Measurements from ENCODE around the gene UBE2QL1.

UBE2QL1 gene

DNA sequence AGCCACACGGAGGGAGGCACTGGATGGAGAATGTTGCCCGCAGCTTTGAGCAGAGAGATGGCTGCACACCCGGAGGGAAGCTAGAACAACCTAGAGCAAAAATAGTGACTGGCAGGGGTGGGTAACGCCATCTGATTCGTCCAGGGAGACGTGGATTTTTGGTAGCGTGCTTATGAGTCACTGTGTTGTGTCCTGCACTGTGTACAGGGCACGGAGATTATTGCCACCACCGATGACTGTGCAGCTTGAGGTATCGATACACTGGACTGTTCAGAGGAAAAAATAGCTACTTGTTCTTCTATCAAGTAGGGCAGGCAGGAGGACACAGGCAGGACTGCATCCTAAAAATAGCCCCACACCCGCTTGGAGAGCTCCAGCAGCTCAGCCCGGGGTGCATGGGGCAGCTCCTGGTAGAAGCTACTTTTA, 6.0 kb downstream of the UBE2QL1 start:
- no peak for DNase-seq (ENCODE audit: low spot score)

- DNase-seq (ENCODE audit: low spot score): no peak
Measured at GRCh38 chr5:6455571-6456200, 7.0 kb downstream of the UBE2QL1 start.

DNA sequence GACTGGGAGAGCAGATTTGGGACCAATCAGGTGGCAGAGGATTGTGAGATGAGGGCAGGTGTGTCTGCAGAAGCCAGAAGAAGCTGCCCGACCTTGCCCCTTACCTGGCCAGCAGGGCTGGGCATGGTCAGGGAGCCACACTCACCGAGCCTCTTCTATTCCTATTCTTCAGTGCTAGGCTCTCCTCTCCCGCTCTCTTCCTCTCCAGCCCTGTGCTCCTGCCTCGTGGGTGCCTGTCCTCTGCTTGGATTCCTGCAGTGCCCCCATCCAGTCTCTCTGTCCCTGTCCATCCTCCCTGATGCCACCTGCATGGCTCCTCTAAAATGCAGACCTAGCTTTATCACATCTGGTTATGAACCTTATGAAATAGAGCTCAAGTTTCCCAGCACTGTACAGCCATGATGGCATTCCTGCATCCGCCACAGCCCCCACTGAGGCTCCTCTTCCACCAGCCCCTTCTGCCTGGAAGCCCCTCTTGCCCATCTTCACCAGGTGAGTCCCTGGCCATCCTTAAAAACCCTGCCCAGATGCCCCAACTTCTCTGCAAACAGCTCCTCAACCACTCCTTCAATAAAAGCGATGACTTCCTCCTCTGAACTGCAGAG, 8.2 kb downstream of the UBE2QL1 start:
- no peak for DNase-seq (ENCODE audit: low spot score)

DNA sequence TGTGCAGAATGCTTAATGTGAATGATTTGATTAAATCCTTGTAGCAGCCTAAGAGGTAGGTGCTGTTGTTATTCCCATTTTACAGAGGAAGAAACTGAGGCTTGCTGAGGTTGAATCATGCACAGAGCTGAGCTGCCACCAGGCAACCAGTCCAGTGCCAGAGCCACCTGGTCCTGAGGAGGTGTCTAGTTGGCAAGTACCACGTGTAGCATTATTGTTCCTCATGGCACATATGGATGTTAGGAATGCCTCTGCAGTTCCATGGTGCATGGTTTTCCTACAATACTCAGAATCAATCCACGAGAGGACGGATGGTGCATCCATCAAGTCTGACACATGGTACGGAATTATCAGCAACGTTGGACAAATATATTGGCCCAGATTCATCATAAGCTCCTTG, 8.9 kb downstream of the UBE2QL1 start:
- no peak for DNase-seq (ENCODE audit: low spot score)

- no peak for DNase-seq (ENCODE audit: low spot score)
Measured at GRCh38 chr5:6458833-6459232, 10.2 kb downstream of the UBE2QL1 start.

DNA sequence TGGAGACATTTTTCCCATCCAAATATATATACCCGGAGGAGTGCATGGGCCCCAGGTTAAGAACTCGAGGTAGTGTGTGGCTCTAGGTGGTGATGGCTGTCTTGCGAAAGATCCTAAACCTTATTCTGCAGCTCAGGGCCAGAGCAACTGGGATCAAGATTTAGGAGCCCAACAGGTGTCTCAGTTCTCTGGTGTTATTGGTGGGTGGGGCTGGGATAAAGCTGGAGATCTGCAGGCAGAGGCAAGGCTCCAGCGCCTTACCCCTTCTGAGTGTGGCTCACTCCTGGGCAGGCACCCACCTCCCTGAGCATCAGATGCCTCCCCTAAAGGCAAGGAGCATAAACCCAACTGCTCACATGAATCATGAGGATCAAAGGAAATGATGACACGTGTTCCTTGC, 11.2 kb downstream of the UBE2QL1 start:
- no peak for DNase-seq (ENCODE audit: low spot score)

DNA sequence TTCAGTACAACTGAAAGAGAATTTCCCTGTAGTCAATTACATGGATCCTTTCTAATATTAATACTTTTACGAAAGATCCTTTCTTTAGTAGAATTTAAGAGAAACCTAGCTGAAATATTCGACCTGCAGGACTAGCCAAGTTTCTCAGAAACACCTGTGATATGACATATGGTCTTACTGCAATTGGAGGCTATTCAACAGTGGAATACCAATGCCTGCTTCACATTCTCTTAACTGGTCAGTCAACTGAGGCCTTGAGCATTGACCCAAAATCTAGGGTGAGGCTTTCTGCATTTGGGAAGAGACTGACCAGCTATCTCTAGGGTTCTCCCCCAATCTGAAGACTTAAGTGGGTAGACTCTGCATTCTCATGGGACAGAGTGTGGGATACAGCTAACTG, 12.3 kb downstream of the UBE2QL1 start:
- no peak for DNase-seq (ENCODE audit: low spot score)

DNA sequence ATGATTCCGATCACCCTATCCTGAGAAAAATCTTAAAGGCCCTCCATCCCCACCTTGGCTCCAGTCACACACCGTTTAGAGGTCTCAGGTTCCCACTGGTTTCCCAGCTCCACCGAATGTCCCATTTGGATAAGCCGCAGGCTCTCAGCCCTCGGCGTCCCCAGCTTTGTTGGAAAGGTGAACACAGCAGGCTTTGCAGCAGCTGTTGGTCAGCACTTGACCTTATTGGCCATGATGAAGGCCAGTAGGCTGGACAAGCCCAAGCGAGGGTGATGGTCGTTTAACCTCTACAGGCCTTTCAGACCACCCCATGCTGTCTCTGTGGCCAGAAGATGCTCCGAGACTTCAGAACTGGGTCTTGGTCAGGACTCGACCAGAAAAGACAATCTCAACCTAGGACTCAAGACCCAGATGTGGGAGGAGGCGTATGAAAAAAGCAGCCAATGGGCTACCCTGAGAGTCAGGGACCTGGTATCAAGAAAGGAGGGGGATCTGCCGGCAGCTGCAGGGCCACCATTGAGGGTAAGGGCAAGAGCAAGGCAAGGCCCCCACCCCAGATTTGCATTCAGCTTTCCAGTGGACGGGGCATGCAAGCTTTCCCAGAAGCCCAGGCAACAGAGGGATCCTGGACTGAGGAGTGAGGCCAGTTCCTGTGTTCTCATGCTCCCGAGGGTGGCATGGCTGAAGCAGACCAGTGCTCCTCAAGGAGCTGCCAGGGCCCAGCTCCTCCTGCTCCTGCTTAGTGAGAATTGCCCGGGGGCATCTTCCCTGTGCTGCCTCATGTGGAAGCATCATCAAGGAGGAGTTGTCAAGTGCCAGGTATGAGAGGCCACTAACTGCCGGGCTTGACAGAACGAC, 13.4 kb downstream of the UBE2QL1 start:
- no peak for DNase-seq (ENCODE audit: low spot score)

- no peak for DNase-seq (ENCODE audit: low spot score)
Measured at GRCh38 chr5:6462671-6463070, 14.0 kb downstream of the UBE2QL1 start.

DNA sequence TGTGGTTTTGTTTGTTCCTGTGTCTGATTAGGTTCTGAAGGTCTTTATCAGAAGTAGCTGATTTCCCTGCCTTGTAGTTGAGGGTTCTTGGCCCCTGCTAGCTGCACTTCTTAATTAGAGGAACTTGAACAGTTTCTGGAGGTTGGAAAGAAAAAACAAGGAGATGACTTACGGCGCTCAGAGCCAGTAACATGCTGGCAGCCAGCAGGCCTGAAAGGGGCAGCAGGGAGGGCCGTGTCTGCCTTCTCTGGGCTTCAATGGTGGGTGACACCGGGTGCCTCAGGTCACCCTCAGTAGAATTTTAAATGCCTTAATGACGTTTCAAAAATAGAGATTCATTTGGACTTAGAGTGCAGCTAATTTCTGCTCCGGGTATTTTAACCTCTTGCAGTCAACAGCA, 15.8 kb downstream of the UBE2QL1 start:
- DNase-seq (ENCODE audit: low spot score): no peak

GRCh38 chr5:6465831-6466790, 17.5 kb downstream of the UBE2QL1 start:
- no peak for DNase-seq (ENCODE audit: low spot score)

GRCh38 chr5:6466975-6467567, 18.4 kb downstream of the UBE2QL1 start:
- no peak for DNase-seq (ENCODE audit: low spot score)

GRCh38 chr5:6467591-6467990, 18.9 kb downstream of the UBE2QL1 start:
- no peak for DNase-seq (ENCODE audit: low spot score)

- no peak for DNase-seq (ENCODE audit: low spot score)
Measured at GRCh38 chr5:6468104-6468503, 19.4 kb downstream of the UBE2QL1 start.

- DNase-seq (ENCODE audit: low spot score): no peak
Measured at GRCh38 chr5:6468870-6469269, 20.2 kb downstream of the UBE2QL1 start.

DNA sequence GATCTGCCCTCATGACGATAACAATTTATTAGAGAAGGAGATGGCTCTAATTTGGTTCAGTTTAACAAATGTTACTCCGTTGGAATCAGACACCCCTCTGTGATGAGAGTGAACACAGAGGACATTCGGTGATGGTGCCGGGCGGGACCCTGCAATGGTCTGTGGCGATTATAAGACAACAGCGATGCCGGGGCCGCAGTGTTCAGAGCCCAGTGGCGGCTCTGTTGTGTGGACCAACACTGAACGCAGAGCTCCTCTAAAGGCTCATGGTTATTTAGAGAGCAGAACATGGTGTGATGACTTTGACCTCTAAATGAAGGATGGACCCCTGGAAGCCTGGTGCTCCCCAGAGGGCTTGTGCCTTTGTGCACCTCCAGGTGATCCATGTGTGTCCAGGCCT, 21.2 kb downstream of the UBE2QL1 start:
- DNase-seq (ENCODE audit: low spot score): no peak

GRCh38 chr5:6470672-6471071, 22.0 kb downstream of the UBE2QL1 start:
- DNase-seq (ENCODE audit: low spot score): no peak

GRCh38 chr5:6471252-6471651, 22.6 kb downstream of the UBE2QL1 start:
- DNase-seq (ENCODE audit: low spot score): no peak

DNA sequence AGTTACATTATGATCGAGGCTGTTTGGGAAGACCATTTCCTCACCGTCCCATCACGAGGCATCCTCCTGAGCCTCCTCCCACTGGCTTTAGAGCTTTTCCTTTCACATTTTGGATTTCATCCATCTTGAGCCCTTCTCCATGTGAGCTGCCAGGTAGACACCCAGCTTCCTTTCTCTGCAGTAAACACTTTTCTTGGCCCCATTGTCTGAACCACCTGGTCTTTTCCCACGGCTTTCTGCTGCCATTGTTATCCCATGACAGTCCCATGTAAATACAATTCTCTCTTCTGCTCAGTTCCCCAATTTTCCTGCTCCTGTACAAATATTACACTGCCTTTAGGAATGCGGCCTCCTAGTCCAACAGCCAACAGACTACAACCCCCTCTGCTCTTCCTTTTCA, 24.1 kb downstream of the UBE2QL1 start:
- DNase-seq (ENCODE audit: low spot score): no peak

DNA sequence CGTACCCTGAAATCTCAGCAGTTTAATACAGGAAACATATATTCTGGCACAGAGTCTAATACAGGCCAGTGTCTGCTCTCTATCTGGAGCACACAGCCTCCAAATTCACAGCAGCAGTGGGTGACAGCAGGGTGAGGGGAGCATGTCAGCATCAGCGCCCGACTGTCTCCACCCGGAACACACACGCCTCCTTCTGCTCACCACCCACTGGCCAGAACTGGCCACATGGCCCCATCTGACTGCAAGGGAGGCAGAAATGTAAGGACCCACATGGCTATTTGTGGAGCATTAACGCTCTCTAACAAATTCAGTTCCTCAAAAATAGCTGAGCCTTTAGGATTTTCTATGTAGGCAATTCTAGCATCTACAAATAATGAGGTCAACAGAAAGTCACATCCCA, 24.6 kb downstream of the UBE2QL1 start:
- DNase-seq (ENCODE audit: low spot score): no peak

DNA sequence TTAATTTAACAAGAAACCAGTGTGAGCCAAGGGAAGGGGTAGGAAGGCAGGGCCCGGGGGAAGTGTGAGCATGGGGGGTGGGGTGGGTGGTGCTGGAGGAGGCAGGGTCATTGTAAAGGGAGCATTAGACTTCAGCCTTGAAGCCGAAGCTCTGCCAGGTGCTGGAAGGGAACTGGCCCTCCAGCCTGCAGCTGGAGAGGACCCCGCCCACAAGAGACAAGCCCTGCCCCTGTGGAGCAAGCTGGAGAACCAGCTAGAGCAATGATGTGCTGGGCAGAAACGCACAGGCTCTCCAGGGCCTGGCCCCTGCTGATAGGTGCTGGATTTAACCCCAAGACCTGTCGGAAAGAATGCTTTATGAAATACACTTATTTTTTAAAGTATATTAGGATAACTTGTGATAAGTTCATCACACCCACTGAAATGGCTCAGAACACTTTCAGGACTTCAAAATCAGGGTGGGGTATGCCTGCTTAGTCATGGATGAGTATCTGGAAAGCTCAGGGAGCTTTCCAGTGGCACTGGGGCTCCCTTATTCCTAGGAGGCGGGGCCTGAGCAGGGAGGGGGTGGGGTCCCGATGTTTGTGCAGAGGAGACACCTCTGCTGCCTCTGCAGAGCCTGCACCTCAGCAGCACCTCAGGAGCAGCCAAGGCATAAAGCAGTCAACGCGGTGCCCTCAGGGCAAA, 27.1 kb downstream of the UBE2QL1 start:
- no peak for DNase-seq (ENCODE audit: low spot score)

All from AG08396 (cell line).